Measurements from ENCODE around the gene CYP24A1. TPM values are rescaled to one million over a fixed set of nuclear protein-coding genes. Genes with fewer than 3 reads are reported as not detected.

Gene CYP24A1
- total RNA-seq, 3 donors from 2014 or later (not counting 1 experiment from before 2014, with no cell fraction given) = 0.12 TPM; not detected in 2

GRCh38 chr20:54207743-54208547, 34.2 kb upstream of the CYP24A1 start, which contains the start of gene PFDN4:
TSS of gene PFDN4 (plus strand) at chr20:54208087. CDS start at chr20:54208101, 14 bp downstream.
- Mint-ChIP-seq H3K27ac (peak within 1 kb of the TSS; percentile 97 to 98), H3K9me3 (no peaks in the 10 kb centered on the region), H3K4me3 (peak within 1 kb of the TSS; percentile 93), H3K4me1 (peaks cover 22 to 28% of the 10 kb centered on the region in 2 donors), H3K27me3 (ENCODE audit: low read depth in 2 of 2) (no peaks in the 10 kb centered on the region), H3K36me3 (no peaks in the 10 kb centered on the region)
- peak; percentile 92 to 94 (median 94) for ATAC-seq
- under 1% methylated on average over 76 of the region's 76 CpGs for WGBS (ENCODE audit: insufficient coverage)
- peak within 1 kb of the TSS; percentile 96 for H3K27ac ChIP-seq (ENCODE audit: low read length)
- TF ChIP-seq, protein P1, sequence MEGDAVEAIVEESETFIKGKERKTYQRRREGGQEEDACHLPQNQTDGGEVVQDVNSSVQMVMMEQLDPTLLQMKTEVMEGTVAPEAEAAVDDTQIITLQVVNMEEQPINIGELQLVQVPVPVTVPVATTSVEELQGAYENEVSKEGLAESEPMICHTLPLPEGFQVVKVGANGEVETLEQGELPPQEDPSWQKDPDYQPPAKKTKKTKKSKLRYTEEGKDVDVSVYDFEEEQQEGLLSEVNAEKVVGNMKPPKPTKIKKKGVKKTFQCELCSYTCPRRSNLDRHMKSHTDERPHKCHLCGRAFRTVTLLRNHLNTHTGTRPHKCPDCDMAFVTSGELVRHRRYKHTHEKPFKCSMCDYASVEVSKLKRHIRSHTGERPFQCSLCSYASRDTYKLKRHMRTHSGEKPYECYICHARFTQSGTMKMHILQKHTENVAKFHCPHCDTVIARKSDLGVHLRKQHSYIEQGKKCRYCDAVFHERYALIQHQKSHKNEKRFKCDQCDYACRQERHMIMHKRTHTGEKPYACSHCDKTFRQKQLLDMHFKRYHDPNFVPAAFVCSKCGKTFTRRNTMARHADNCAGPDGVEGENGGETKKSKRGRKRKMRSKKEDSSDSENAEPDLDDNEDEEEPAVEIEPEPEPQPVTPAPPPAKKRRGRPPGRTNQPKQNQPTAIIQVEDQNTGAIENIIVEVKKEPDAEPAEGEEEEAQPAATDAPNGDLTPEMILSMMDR (IDR thresholded peaks at IDR 0.05) = peak; percentile 74
- intact Hi-C loops (cut with micrococcal nuclease) = loop anchor here (10.0 kb wide), 1 partner anchor 437 kb away; no protein-coding TSS in a partner anchor
- no peaks in the 10 kb centered on the region for H3K9me3 ChIP-seq (ENCODE audit: control insufficient read depth, insufficient read depth, low read length)
- H3K27me3 ChIP-seq (ENCODE audit: control insufficient read depth, insufficient read depth, low read length) = no peaks in the 10 kb centered on the region
- H3K4me1 ChIP-seq (ENCODE audit: control insufficient read depth, insufficient read depth, low read length) = peaks cover 11% of the 10 kb centered on the region
- no peaks in the 10 kb centered on the region for H3K36me3 ChIP-seq (ENCODE audit: control insufficient read depth, insufficient read depth, low read length)
- DNase-seq = peak; percentile 77 to 87
- H3K4me3 ChIP-seq (ENCODE audit: low read length) = peak within 1 kb of the TSS; percentile 74

DNA sequence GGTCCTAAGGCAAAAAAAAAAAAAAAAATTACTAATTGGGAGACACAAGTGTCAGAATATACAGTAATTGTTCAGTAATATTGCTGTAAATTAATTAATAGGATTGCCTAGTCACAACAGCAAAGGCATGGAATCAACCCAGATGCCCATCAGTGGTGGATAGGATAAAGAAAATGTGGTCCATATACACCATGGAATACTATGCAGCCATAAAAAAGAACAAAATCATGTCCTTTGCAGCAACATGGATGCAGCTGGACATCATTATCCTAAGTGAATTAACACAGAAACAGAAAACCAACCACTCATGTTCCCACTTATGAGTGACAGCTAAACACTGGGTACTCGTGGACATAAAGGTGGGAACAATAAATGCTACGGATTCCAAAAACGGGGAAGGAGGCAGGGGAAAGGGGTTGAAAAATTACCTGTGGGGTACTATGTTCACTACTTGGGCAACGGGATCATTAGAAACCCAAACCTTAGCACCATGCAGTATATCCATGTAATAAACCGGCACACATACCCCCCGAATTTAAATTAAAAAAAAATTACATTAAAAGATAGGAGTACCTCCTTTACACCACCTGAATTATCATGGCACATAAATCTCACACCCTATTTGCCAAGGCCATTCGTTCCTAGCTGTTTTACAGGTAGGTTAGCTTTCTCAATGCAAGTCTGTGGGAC, 33.4 kb upstream of the CYP24A1 start:
- WGBS (ENCODE audit: insufficient coverage) = 71% methylated on average over 7 of the region's 7 CpGs
- H3K4me3 Mint-ChIP-seq = peak overlapping the region; percentile 93

GRCh38 chr20:54205450-54205849, 31.7 kb upstream of the CYP24A1 start:
- DNase-seq = no peak
- intact Hi-C loops (cut with micrococcal nuclease) = loop anchor here (10.0 kb wide), 1 partner anchor 439 kb away; no protein-coding TSS in a partner anchor
- no peaks in the 10 kb centered on the region for H3K36me3 Mint-ChIP-seq
- Histone ChIP-seq H3K4me1 (ENCODE audit: control insufficient read depth, insufficient read depth, low read length) (peaks cover 11% of the 10 kb centered on the region), H3K36me3 (ENCODE audit: control insufficient read depth, insufficient read depth, low read length) (no peaks in the 10 kb centered on the region), H3K4me3 (ENCODE audit: low read length) (no peak overlapping the region), H3K27ac (ENCODE audit: low read length) (no peak overlapping the region), H3K27me3 (ENCODE audit: control insufficient read depth, insufficient read depth, low read length) (no peaks in the 10 kb centered on the region), H3K9me3 (ENCODE audit: control insufficient read depth, insufficient read depth, low read length) (no peaks in the 10 kb centered on the region)
- peaks cover 18% of the 10 kb centered on the region in 2 donors for H3K4me1 Mint-ChIP-seq
- H3K27me3 Mint-ChIP-seq (ENCODE audit: low read depth in 2 of 2) = no peaks in the 10 kb centered on the region
- H3K27ac Mint-ChIP-seq = no peak overlapping the region
- H3K9me3 Mint-ChIP-seq = no peaks in the 10 kb centered on the region
- 95% methylated on average over 7 of the region's 8 CpGs for WGBS (ENCODE audit: insufficient coverage)
- no peak for ATAC-seq
- TF ChIP-seq, protein P1 (IDR thresholded peaks at IDR 0.05) = no peak
- peak overlapping the region; percentile 21 for H3K4me3 Mint-ChIP-seq

More for the DNA sequence above, 33.4 kb upstream of the CYP24A1 start:
- no peak for DNase-seq
- intact Hi-C loops (cut with micrococcal nuclease) = loop anchor here (10.0 kb wide), 1 partner anchor 438 kb away; no protein-coding TSS in a partner anchor
- Histone ChIP-seq H3K36me3 (ENCODE audit: control insufficient read depth, insufficient read depth, low read length) (no peaks in the 10 kb centered on the region), H3K27me3 (ENCODE audit: control insufficient read depth, insufficient read depth, low read length) (no peaks in the 10 kb centered on the region), H3K27ac (ENCODE audit: low read length) (no peak overlapping the region), H3K4me3 (ENCODE audit: low read length) (no peak overlapping the region), H3K4me1 (ENCODE audit: control insufficient read depth, insufficient read depth, low read length) (peaks cover 11% of the 10 kb centered on the region), H3K9me3 (ENCODE audit: control insufficient read depth, insufficient read depth, low read length) (no peaks in the 10 kb centered on the region)
- Mint-ChIP-seq H3K9me3 (no peaks in the 10 kb centered on the region), H3K27me3 (ENCODE audit: low read depth in 2 of 2) (no peaks in the 10 kb centered on the region), H3K27ac (peak overlapping the region; percentile 97 to 98), H3K36me3 (no peaks in the 10 kb centered on the region), H3K4me1 (peaks cover 22% of the 10 kb centered on the region in 2 donors)
- TF ChIP-seq, protein P1 (IDR thresholded peaks at IDR 0.05) = no peak
- ATAC-seq = no peak

Measured in natural killer cell (primary cell).